T1000 (cell line): ENCODE data around the gene WDR86.

ENCODE experiments used
- DNase-seq: peaks from one replicate; lab custom pipeline; 2025; ENCODE audit warnings: mixed read lengths; lab: John Stamatoyannopoulos, UW

The WDR86 gene

GRCh38 chr7:151406051-151406875, 3.6 kb downstream of the WDR86 start:
- no peak for DNase-seq

GRCh38 chr7:151405588-151405987, 4.2 kb downstream of the WDR86 start:
- DNase-seq: no peak

GRCh38 chr7:151405056-151405455, 4.8 kb downstream of the WDR86 start:
- DNase-seq: no peak

- DNase-seq: no peak
These were observed 5.4 kb downstream of the WDR86 start for GRCh38 chr7:151404216-151405011.

GRCh38 chr7:151403764-151404163, 6.1 kb downstream of the WDR86 start:
- DNase-seq: no peak

GRCh38 chr7:151402029-151402835, 7.6 kb downstream of the WDR86 start:
- no peak for DNase-seq

GRCh38 chr7:151400626-151401315, 9.1 kb downstream of the WDR86 start:
- no peak for DNase-seq

- no peak for DNase-seq
These were observed 9.9 kb downstream of the WDR86 start for GRCh38 chr7:151399906-151400305.

GRCh38 chr7:151399305-151399601, 10.6 kb downstream of the WDR86 start:
- no peak for DNase-seq

- DNase-seq: no peak
These were observed 11.2 kb downstream of the WDR86 start for GRCh38 chr7:151398446-151399304.

GRCh38 chr7:151397026-151397425, 12.8 kb downstream of the WDR86 start:
- no peak for DNase-seq

GRCh38 chr7:151396328-151396970, 13.4 kb downstream of the WDR86 start:
- no peak for DNase-seq

- no peak for DNase-seq
These were observed 14.8 kb downstream of the WDR86 start for GRCh38 chr7:151395036-151395367.

GRCh38 chr7:151394076-151395035, 15.5 kb downstream of the WDR86 start:
- DNase-seq: no peak

GRCh38 chr7:151393031-151393977, 16.5 kb downstream of the WDR86 start:
- no peak for DNase-seq

- no peak for DNase-seq
These were observed 17.4 kb downstream of the WDR86 start for GRCh38 chr7:151392426-151392825.

- no peak for DNase-seq
These were observed 17.8 kb downstream of the WDR86 start for GRCh38 chr7:151392002-151392401.

GRCh38 chr7:151391358-151391730, 18.5 kb downstream of the WDR86 start:
- no peak for DNase-seq
